HEK293 (cell line): ENCODE data around the gene PPIP5K2.
A peak's percentile ranks its signal among the peaks of the same experiment; 100 is the strongest.
"Not testable (repeated sequence)": the region's sequence is repeated elsewhere in the genome, so short reads cannot be mapped to it uniquely, and the experiment has no call there.

Source experiments
- CTCF ChIA-PET: fragments of 350-600 bp; formaldehyde crosslinking; extraction: SDS; loops from one replicate; lab custom pipeline; 2021; ENCODE audit warnings: antibody characterized with exemption; lab: Yijun Ruan, JAX
- POLR2A ChIA-PET: fragments of 300-600 bp; formaldehyde crosslinking; extraction: SDS; loops from one replicate; lab custom pipeline; 2020; ENCODE audit warnings: antibody characterized with exemption, inconsistent platforms; lab: Yijun Ruan, JAX
- H3K27ac ChIP-seq: fragments of 200-500 bp; sonication (Bioruptor generic); 2 replicates; pipeline ENCODE4 v1.5.1; 2014; ENCODE audit warnings: low read depth, low read length, control low read depth, inconsistent platforms; ENCODE audit errors: extremely low read depth
- H3K36me3 ChIP-seq, 2 experiments: fragments of 200-500 bp in 1 of 2; sonication (Bioruptor generic) in 1 of 2; 1 replicate in 1 of 2; 2 replicates in 1 of 2; pipeline ENCODE4 v1.5.1; 2014 to 2017; ENCODE audit warnings: inconsistent platforms in 2 of 2, low read length in 2 of 2; ENCODE audit not compliant: control insufficient read depth in 2 of 2, insufficient read depth in 1 of 2
- H3K4me1 ChIP-seq: fragments of 200-500 bp; sonication (Bioruptor generic); 2 replicates; pipeline ENCODE4 v1.5.1; 2014; ENCODE audit warnings: mild to moderate bottlenecking, low read length, inconsistent platforms; ENCODE audit not compliant: control insufficient read depth, insufficient read depth
- H3K4me3 ChIP-seq: 2 replicates; pipeline ENCODE4 v1.5.1; 2011; ENCODE audit warnings: low read depth, mild to moderate bottlenecking, control low read depth, low read length, moderate library complexity
- H3K9me3 ChIP-seq: fragments of 200-500 bp; sonication (Bioruptor generic); 2 replicates; pipeline ENCODE4 v1.5.1; 2014; ENCODE audit warnings: low read depth, low read length, inconsistent platforms; ENCODE audit not compliant: control insufficient read depth, insufficient read depth
- GLIS2 ChIP-seq: fragments of 450-650 bp; formaldehyde crosslinking; IDR thresholded peaks from 2 replicates; pipeline ENCODE4 v1.5.1; 2016; ENCODE audit warnings: missing biosample characterization, missing genetic modification characterization
- KLF16 ChIP-seq: fragments of 450-650 bp; formaldehyde crosslinking; IDR thresholded peaks from 2 replicates; pipeline ENCODE4 v1.5.1; 2017; ENCODE audit warnings: missing biosample characterization, missing genetic modification characterization
- MYNN ChIP-seq: fragments of 450-650 bp; formaldehyde crosslinking; IDR thresholded peaks from 2 replicates; pipeline ENCODE4 v1.5.1; 2016; ENCODE audit warnings: missing biosample characterization, missing genetic modification characterization, borderline replicate concordance
- SP7 ChIP-seq: fragments of 450-650 bp; formaldehyde crosslinking; IDR thresholded peaks from 2 replicates; pipeline ENCODE4 v1.5.1; 2016; ENCODE audit warnings: missing biosample characterization, missing genetic modification characterization
- TSHZ1 ChIP-seq: fragments of 450-650 bp; formaldehyde crosslinking; IDR thresholded peaks from 2 replicates; pipeline ENCODE4 v1.5.1; 2016; ENCODE audit warnings: missing biosample characterization, missing genetic modification characterization, borderline replicate concordance
- ZBTB20 ChIP-seq: fragments of 450-650 bp; formaldehyde crosslinking; IDR thresholded peaks from 2 replicates; pipeline ENCODE4 v1.5.1; 2016; ENCODE audit warnings: missing biosample characterization, missing genetic modification characterization
- ZNF146 ChIP-seq: fragments of 450-650 bp; formaldehyde crosslinking; IDR thresholded peaks from 2 replicates; pipeline ENCODE4 v1.5.1; 2016; ENCODE audit warnings: missing biosample characterization, missing genetic modification characterization
- ZNF174 ChIP-seq: fragments of 450-650 bp; formaldehyde crosslinking; IDR thresholded peaks from 2 replicates; pipeline ENCODE4 v1.5.0; 2017; ENCODE audit warnings: missing biosample characterization, mild to moderate bottlenecking, missing genetic modification characterization
- ZNF37A ChIP-seq: fragments of 450-650 bp; IDR thresholded peaks from 2 replicates; pipeline ENCODE4 v1.5.1; 2018; ENCODE audit warnings: missing biosample characterization, missing genetic modification characterization
- ZNF391 ChIP-seq: fragments of 450-650 bp; formaldehyde crosslinking; IDR thresholded peaks from 2 replicates; pipeline ENCODE4 v1.5.1; 2016; ENCODE audit warnings: low read depth, missing biosample characterization, missing genetic modification characterization, borderline replicate concordance
- ZNF398 ChIP-seq: fragments of 450-650 bp; formaldehyde crosslinking; IDR thresholded peaks from 2 replicates; pipeline ENCODE4 v1.5.1; 2017; ENCODE audit warnings: missing biosample characterization, missing genetic modification characterization
- ZNF416 ChIP-seq: fragments of 450-650 bp; formaldehyde crosslinking; IDR thresholded peaks from 2 replicates; pipeline ENCODE4 v1.5.1; 2016; ENCODE audit warnings: missing biosample characterization, missing genetic modification characterization
- ZNF510 ChIP-seq: fragments of 450-650 bp; formaldehyde crosslinking; IDR thresholded peaks from 2 replicates; pipeline ENCODE4 v1.5.1; 2018; ENCODE audit warnings: mild to moderate bottlenecking, missing genetic modification characterization, missing biosample characterization; ENCODE audit not compliant: insufficient replicate concordance
- ZNF514 ChIP-seq: fragments of 450-650 bp; formaldehyde crosslinking; IDR thresholded peaks from 2 replicates; pipeline ENCODE4 v1.5.1; 2016; ENCODE audit warnings: missing biosample characterization, missing genetic modification characterization
- ZNF521 ChIP-seq: fragments of 450-650 bp; formaldehyde crosslinking; IDR thresholded peaks from 2 replicates; pipeline ENCODE4 v1.5.1; 2017; ENCODE audit warnings: missing biosample characterization, mild to moderate bottlenecking, missing genetic modification characterization
- ZNF555 ChIP-seq: fragments of 450-650 bp; formaldehyde crosslinking; conservative IDR thresholded peaks from 2 replicates; pipeline ENCODE4 v1.5.1; 2017; ENCODE audit warnings: missing biosample characterization, mild to moderate bottlenecking, missing genetic modification characterization, inconsistent platforms
- ZNF580 ChIP-seq: fragments of 450-650 bp; formaldehyde crosslinking; IDR thresholded peaks from 2 replicates; pipeline ENCODE4 v1.5.1; 2016; ENCODE audit warnings: missing biosample characterization, missing genetic modification characterization
- ZNF701 ChIP-seq: fragments of 450-650 bp; formaldehyde crosslinking; IDR thresholded peaks from 2 replicates; pipeline ENCODE4 v1.5.1; 2016; ENCODE audit warnings: missing biosample characterization, missing genetic modification characterization

PPIP5K2 gene

GRCh38 chr5:103217101-103217500, 97.0 kb downstream of the PPIP5K2 start:
- TF ChIP-seq SP7 (tag by site-specific recombination) (peak; percentile 81), ZNF398 (tag by site-specific recombination) (no peak)
- Histone ChIP-seq H3K36me3 (no peaks in the 10 kb centered on the region), H3K4me3 (no peak overlapping the region), H3K9me3 (no peaks in the 10 kb centered on the region), H3K27ac (no peak overlapping the region), H3K4me1 (peaks cover 9% of the 10 kb centered on the region; the same call in 1 of the 2 replicates)
- CTCF ChIA-PET, result interaction anchor here (3.0 kb wide), 1 partner anchor 8 kb away, joined by 16 read pairs; no protein-coding TSS in a partner anchor
- POLR2A ChIA-PET, result no interaction called here

GRCh38 chr5:103218164-103218563, 98.1 kb downstream of the PPIP5K2 start:
- no peaks in the 10 kb centered on the region for H3K9me3 ChIP-seq
- POLR2A ChIA-PET, result no interaction called here
- CTCF ChIA-PET, result interaction anchor here (0.5 to 0.6 kb wide), 2 partner anchors 379 to 1183 kb away, joined by 3 read pairs; no protein-coding TSS in a partner anchor
- H3K4me3 ChIP-seq, result no peak overlapping the region
- no peak overlapping the region for H3K27ac ChIP-seq
- no peak for TF ChIP-seq MYNN
- TF ChIP-seq ZNF521 (tag by site-specific recombination), result no peak
- TF ChIP-seq, all 188 proteins: peak for 0
- H3K36me3 ChIP-seq, result no peaks in the 10 kb centered on the region
- peaks cover 9% of the 10 kb centered on the region; the same call in 1 of the 2 replicates for H3K4me1 ChIP-seq

GRCh38 chr5:103219074-103219473, 99.0 kb downstream of the PPIP5K2 start:
- H3K9me3 ChIP-seq, H3K36me3 ChIP-seq, H3K27ac ChIP-seq, H3K4me3 ChIP-seq, H3K4me1 ChIP-seq, POLR2A ChIA-PET, CTCF ChIA-PET: not testable (repeated sequence)
- peak; percentile 44; the same call in 1 of the 2 replicates for TF ChIP-seq ZNF580 (tag by site-specific recombination)
- peak; percentile 90 for TF ChIP-seq ZNF146

GRCh38 chr5:103223031-103223955, 103.2 kb downstream of the PPIP5K2 start:
- CTCF ChIA-PET, result interaction anchor here (0.7 to 2.6 kb wide), 6 partner anchors 9 to 542 kb away, joined by 3 to 10 read pairs (median 4); no protein-coding TSS in a partner anchor
- H3K9me3 ChIP-seq, result no peaks in the 10 kb centered on the region
- no peak overlapping the region for H3K27ac ChIP-seq
- H3K4me3 ChIP-seq, result no peak overlapping the region
- no peaks in the 10 kb centered on the region for H3K4me1 ChIP-seq
- no peak for TF ChIP-seq ZNF174 (tag by site-specific recombination)
- TF ChIP-seq KLF16, result no peak
- TF ChIP-seq ZNF37A (tag by site-specific recombination), result no peak
- TF ChIP-seq ZNF146, result no peak
- no peak for TF ChIP-seq ZNF416
- TF ChIP-seq TSHZ1, result no peak
- TF ChIP-seq ZNF391 (tag by site-specific recombination), result no peak
- TF ChIP-seq ZNF510, result no peak
- TF ChIP-seq ZNF514 (tag by site-specific recombination), result no peak
- no peak for TF ChIP-seq ZBTB20 (tag by site-specific recombination)
- TF ChIP-seq ZNF701, result no peak
- no peak for TF ChIP-seq ZNF555 (tag by site-specific recombination)
- TF ChIP-seq GLIS2 (tag by site-specific recombination), result no peak
- POLR2A ChIA-PET, result interaction anchor here (2.1 kb wide), 1 partner anchor 35 kb away, joined by 11 read pairs; the partner anchor contains the start of gene MACIR
- no peaks in the 10 kb centered on the region for H3K36me3 ChIP-seq
